WTC11 (cell line): ENCODE data around the gene LRRC10B. TPM values are rescaled to one million over a fixed set of nuclear protein-coding genes. Genes with fewer than 3 reads are reported as not detected.

ENCODE experiments used
- ATAC-seq: fragments of 200-7000 bp; cut with Tn5 transposase; 2 replicates; pipeline ENCODE4 v1.10.0; 2021; ENCODE audit warnings: mild to moderate bottlenecking, moderate library complexity
- CTCF ChIA-PET: fragments of 300-600 bp; sonication (Branson Sonifier 250); formaldehyde crosslinking; loops from one replicate; lab custom pipeline; 2021; ENCODE audit warnings: antibody characterized with exemption; lab: Charles Lee
- POLR2A ChIA-PET: fragments of 350-600 bp; sonication (Branson Sonifier 250); formaldehyde crosslinking; loops from one replicate; lab custom pipeline; 2021; ENCODE audit warnings: antibody characterized with exemption; lab: Charles Lee
- DNase-seq: peaks from one replicate; pipeline ENCODE4 v3.0.0; 2021; ENCODE audit warnings: low spot score
- H3K27ac Mint-ChIP-seq: 2 replicates; pipeline ENCODE4 v1.8.0; 2021; ENCODE audit warnings: mixed read lengths
- H3K27me3 Mint-ChIP-seq: 2 replicates; pipeline ENCODE4 v1.8.0; 2021; ENCODE audit warnings: low read depth, mild to moderate bottlenecking, moderate library complexity, mixed read lengths
- H3K36me3 Mint-ChIP-seq: 2 replicates; pipeline ENCODE4 v1.8.0; 2021; ENCODE audit warnings: mixed read lengths
- H3K4me1 Mint-ChIP-seq: 2 replicates; pipeline ENCODE4 v1.8.0; 2022; ENCODE audit warnings: mixed read lengths
- H3K4me3 Mint-ChIP-seq: 2 replicates; pipeline ENCODE4 v1.8.0; 2021; ENCODE audit warnings: mild to moderate bottlenecking, moderate library complexity, mixed read lengths
- H3K9me3 Mint-ChIP-seq: 2 replicates; pipeline ENCODE4 v1.8.0; 2021; ENCODE audit warnings: mixed read lengths
- CBFB ChIP-seq: sonication (generic); formaldehyde crosslinking; IDR thresholded peaks from 2 replicates; pipeline ENCODE4 v1.8.1; 2022; ENCODE audit warnings: mild to moderate bottlenecking, low read depth, missing genetic modification reagents
- CREM ChIP-seq: sonication (generic); formaldehyde crosslinking; IDR thresholded peaks from 2 replicates; pipeline ENCODE4 v1.8.1; 2022; ENCODE audit warnings: mild to moderate bottlenecking, missing genetic modification reagents, moderate library complexity
- ELF4 ChIP-seq: sonication (generic); formaldehyde crosslinking; IDR thresholded peaks from 2 replicates; pipeline ENCODE4 v1.8.1; 2022; ENCODE audit warnings: low read depth, mild to moderate bottlenecking, moderate library complexity, missing genetic modification reagents
- ERG ChIP-seq: fragments of 250-450 bp; sonication (Bioruptor Pico); IDR thresholded peaks from 2 replicates; pipeline ENCODE4 v1.8.0; 2021; ENCODE audit warnings: mild to moderate bottlenecking
- ESRRA ChIP-seq: sonication (generic); formaldehyde crosslinking; IDR thresholded peaks from 2 replicates; pipeline ENCODE4 v1.8.1; 2022; ENCODE audit warnings: mild to moderate bottlenecking, missing genetic modification reagents, borderline replicate concordance
- FOXK1 ChIP-seq: sonication (generic); formaldehyde crosslinking; IDR thresholded peaks from 2 replicates; pipeline ENCODE4 v1.8.0; 2022; ENCODE audit warnings: mild to moderate bottlenecking, moderate library complexity, missing genetic modification reagents
- GTF2I ChIP-seq: fragments of 250-450 bp; sonication (Bioruptor Pico); conservative IDR thresholded peaks from 2 replicates; pipeline ENCODE4 v1.4.0; 2021; ENCODE audit warnings: mild to moderate bottlenecking
- IRF2 ChIP-seq: sonication (generic); formaldehyde crosslinking; IDR thresholded peaks from 2 replicates; pipeline ENCODE4 v1.8.0; 2022; ENCODE audit warnings: low read depth, missing genetic modification reagents, borderline replicate concordance
- JAZF1 ChIP-seq: fragments of 250-450 bp; sonication (Bioruptor Pico); IDR thresholded peaks from 2 replicates; pipeline ENCODE4 v1.9.0; 2021; ENCODE audit warnings: moderate library complexity, mild to moderate bottlenecking, inconsistent platforms
- MLX ChIP-seq: sonication (generic); formaldehyde crosslinking; IDR thresholded peaks from 2 replicates; pipeline ENCODE4 v1.8.1; 2023; ENCODE audit warnings: mild to moderate bottlenecking, missing genetic modification reagents, moderate library complexity
- MXD4 ChIP-seq: fragments of 250-450 bp; sonication (Bioruptor Pico); IDR thresholded peaks from 2 replicates; pipeline ENCODE4 v1.8.0; 2021; ENCODE audit warnings: mild to moderate bottlenecking, moderate library complexity, borderline replicate concordance
- SMAD4 ChIP-seq: sonication (generic); formaldehyde crosslinking; IDR thresholded peaks from 2 replicates; pipeline ENCODE4 v1.8.0; 2022; ENCODE audit warnings: mild to moderate bottlenecking, missing genetic modification reagents
- USF1 ChIP-seq: sonication (generic); formaldehyde crosslinking; IDR thresholded peaks from 2 replicates; pipeline ENCODE4 v1.8.0; 2022; ENCODE audit warnings: mild to moderate bottlenecking, missing genetic modification reagents
- ZNF121 ChIP-seq: sonication (generic); formaldehyde crosslinking; IDR thresholded peaks from 2 replicates; pipeline ENCODE4 v1.8.0; 2023; ENCODE audit warnings: missing genetic modification reagents
- ZNF138 ChIP-seq: sonication (generic); formaldehyde crosslinking; conservative IDR thresholded peaks from 2 replicates; pipeline ENCODE4 v1.8.1; 2022; ENCODE audit warnings: mild to moderate bottlenecking, moderate library complexity, missing genetic modification reagents
- ZNF219 ChIP-seq: sonication (generic); formaldehyde crosslinking; IDR thresholded peaks from 2 replicates; pipeline ENCODE4 v1.8.0; 2023; ENCODE audit warnings: missing genetic modification reagents, mild to moderate bottlenecking, borderline replicate concordance
- ZNF416 ChIP-seq: fragments of 250-450 bp; sonication (Bioruptor Pico); IDR thresholded peaks from 2 replicates; pipeline ENCODE4 v1.9.0; 2021; ENCODE audit warnings: mild to moderate bottlenecking, inconsistent platforms
- ZNF423 ChIP-seq: fragments of 250-450 bp; sonication (Bioruptor Pico); IDR thresholded peaks from 2 replicates; pipeline ENCODE4 v2.1.2; 2022; ENCODE audit warnings: mild to moderate bottlenecking, moderate library complexity
- ZNF532 ChIP-seq: fragments of 250-450 bp; sonication (Bioruptor Pico); IDR thresholded peaks from 2 replicates; pipeline ENCODE4 v1.9.0; 2021; ENCODE audit warnings: mild to moderate bottlenecking, borderline replicate concordance
- total RNA-seq: library from RNA; stranded (reverse); gene quantifications from 3 replicates; pipeline ENCODE4 v1.2.3, GENCODE V29; 2021
- TF ChIP-seq, protein P1 (sequence below): sonication (generic); formaldehyde crosslinking; IDR thresholded peaks from 2 replicates; pipeline ENCODE4 v1.8.0; 2022; ENCODE audit warnings: mild to moderate bottlenecking, missing genetic modification reagents
- TF ChIP-seq, protein P2 (sequence below): sonication (generic); formaldehyde crosslinking; IDR thresholded peaks from 2 replicates; pipeline ENCODE4 v1.8.1; 2023; ENCODE audit warnings: mild to moderate bottlenecking, missing genetic modification reagents, moderate library complexity
- TF ChIP-seq, protein P3 (sequence below): sonication (generic); formaldehyde crosslinking; IDR thresholded peaks from 2 replicates; pipeline ENCODE4 v1.8.0; 2023; ENCODE audit warnings: missing genetic modification reagents
- TF ChIP-seq, protein P4 (sequence below): fragments of 250-450 bp; sonication (Bioruptor Pico); IDR thresholded peaks from 2 replicates; pipeline ENCODE4 v1.9.0; 2021; ENCODE audit warnings: moderate library complexity, mild to moderate bottlenecking, inconsistent platforms, borderline replicate concordance
- TF ChIP-seq, protein P5 (sequence below): sonication (generic); formaldehyde crosslinking; IDR thresholded peaks from 2 replicates; pipeline ENCODE4 v1.8.1; 2023; ENCODE audit warnings: mild to moderate bottlenecking, missing genetic modification reagents, borderline replicate concordance

LRRC10B gene
- total RNA-seq, 1 experiment from 2014 or later = 1.5 TPM

DNA sequence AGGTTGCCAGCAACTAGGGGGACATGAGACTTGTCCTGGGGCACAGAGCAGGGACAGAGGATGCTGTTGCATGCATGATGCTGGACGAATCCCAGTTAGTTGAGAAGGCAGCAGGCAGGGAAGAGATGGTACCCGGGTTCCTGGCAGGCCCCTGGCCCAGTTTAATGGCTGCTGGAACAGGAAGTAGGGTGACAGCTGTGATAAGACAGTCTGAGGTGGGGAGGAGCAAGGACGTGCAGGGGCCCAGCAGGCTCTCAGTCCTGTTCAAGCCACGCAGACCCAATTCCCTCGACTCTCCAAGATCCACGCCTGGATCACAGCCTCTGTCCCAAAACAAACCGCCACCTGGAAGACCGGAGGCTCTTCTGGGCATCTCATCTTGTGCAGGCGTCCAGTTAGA lies 32.0 kb downstream of the LRRC10B start (continued):
- TF ChIP-seq, protein P1, sequence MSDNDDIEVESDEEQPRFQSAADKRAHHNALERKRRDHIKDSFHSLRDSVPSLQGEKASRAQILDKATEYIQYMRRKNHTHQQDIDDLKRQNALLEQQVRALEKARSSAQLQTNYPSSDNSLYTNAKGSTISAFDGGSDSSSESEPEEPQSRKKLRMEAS = no peak
- TF ChIP-seq JAZF1 (CRISPR knock-in tag) (no peak), ZNF138 (CRISPR knock-in tag) (no peak), ZNF416 (no peak), GTF2I (no peak), ELF4 (CRISPR knock-in tag) (no peak), ERG (CRISPR knock-in tag) (no peak)
- TF ChIP-seq, protein P2, sequence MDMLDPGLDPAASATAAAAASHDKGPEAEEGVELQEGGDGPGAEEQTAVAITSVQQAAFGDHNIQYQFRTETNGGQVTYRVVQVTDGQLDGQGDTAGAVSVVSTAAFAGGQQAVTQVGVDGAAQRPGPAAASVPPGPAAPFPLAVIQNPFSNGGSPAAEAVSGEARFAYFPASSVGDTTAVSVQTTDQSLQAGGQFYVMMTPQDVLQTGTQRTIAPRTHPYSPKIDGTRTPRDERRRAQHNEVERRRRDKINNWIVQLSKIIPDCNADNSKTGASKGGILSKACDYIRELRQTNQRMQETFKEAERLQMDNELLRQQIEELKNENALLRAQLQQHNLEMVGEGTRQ (CRISPR knock-in tag) = no peak

- DNase-seq = peak; percentile 54
- H3K27ac Mint-ChIP-seq = peak overlapping the region; percentile 60; the same call in 1 of the 2 replicates
- H3K4me1 Mint-ChIP-seq = peaks cover 47% of the 10 kb centered on the region
- no peak for TF ChIP-seq ESRRA
- TF ChIP-seq, protein P3, sequence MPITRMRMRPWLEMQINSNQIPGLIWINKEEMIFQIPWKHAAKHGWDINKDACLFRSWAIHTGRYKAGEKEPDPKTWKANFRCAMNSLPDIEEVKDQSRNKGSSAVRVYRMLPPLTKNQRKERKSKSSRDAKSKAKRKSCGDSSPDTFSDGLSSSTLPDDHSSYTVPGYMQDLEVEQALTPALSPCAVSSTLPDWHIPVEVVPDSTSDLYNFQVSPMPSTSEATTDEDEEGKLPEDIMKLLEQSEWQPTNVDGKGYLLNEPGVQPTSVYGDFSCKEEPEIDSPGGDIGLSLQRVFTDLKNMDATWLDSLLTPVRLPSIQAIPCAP = no peak
- no peak for TF ChIP-seq ZNF219 (CRISPR knock-in tag)
- no peak for TF ChIP-seq IRF2 (CRISPR knock-in tag)
- TF ChIP-seq CBFB (CRISPR knock-in tag) = no peak
- TF ChIP-seq MLX (CRISPR knock-in tag) = no peak
- TF ChIP-seq ZNF121 (CRISPR knock-in tag) = no peak
- TF ChIP-seq FOXK1 (CRISPR knock-in tag) = no peak
- TF ChIP-seq, protein P4, sequence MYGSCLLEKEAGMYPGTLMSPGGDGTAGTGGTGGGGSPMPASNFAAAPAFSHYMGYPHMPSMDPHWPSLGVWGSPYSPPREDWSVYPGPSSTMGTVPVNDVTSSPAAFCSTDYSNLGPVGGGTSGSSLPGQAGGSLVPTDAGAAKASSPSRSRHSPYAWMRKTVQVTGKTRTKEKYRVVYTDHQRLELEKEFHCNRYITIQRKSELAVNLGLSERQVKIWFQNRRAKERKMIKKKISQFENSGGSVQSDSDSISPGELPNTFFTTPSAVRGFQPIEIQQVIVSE = no peak
- TF ChIP-seq MXD4 (CRISPR knock-in tag) = no peak
- no peak for TF ChIP-seq SMAD4 (CRISPR knock-in tag)
- no peak for TF ChIP-seq ZNF423 (CRISPR knock-in tag)
- TF ChIP-seq CREM (CRISPR knock-in tag) = no peak
- TF ChIP-seq USF1 (CRISPR knock-in tag) = no peak
- TF ChIP-seq ZNF532 (CRISPR knock-in tag) = no peak
- TF ChIP-seq, protein P5, sequence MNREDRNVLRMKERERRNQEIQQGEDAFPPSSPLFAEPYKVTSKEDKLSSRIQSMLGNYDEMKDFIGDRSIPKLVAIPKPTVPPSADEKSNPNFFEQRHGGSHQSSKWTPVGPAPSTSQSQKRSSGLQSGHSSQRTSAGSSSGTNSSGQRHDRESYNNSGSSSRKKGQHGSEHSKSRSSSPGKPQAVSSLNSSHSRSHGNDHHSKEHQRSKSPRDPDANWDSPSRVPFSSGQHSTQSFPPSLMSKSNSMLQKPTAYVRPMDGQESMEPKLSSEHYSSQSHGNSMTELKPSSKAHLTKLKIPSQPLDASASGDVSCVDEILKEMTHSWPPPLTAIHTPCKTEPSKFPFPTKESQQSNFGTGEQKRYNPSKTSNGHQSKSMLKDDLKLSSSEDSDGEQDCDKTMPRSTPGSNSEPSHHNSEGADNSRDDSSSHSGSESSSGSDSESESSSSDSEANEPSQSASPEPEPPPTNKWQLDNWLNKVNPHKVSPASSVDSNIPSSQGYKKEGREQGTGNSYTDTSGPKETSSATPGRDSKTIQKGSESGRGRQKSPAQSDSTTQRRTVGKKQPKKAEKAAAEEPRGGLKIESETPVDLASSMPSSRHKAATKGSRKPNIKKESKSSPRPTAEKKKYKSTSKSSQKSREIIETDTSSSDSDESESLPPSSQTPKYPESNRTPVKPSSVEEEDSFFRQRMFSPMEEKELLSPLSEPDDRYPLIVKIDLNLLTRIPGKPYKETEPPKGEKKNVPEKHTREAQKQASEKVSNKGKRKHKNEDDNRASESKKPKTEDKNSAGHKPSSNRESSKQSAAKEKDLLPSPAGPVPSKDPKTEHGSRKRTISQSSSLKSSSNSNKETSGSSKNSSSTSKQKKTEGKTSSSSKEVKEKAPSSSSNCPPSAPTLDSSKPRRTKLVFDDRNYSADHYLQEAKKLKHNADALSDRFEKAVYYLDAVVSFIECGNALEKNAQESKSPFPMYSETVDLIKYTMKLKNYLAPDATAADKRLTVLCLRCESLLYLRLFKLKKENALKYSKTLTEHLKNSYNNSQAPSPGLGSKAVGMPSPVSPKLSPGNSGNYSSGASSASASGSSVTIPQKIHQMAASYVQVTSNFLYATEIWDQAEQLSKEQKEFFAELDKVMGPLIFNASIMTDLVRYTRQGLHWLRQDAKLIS (CRISPR knock-in tag) = no peak
Measured at GRCh38 chr11:61541598-61541997, 33.0 kb downstream of the LRRC10B start.

More at GRCh38 chr11:61541598-61541997, 33.0 kb downstream of the LRRC10B start:
- ChIA-PET POLR2A (interaction anchor here (0.6 kb wide), 1 partner anchor 48 kb away, joined by 3 read pairs; no protein-coding TSS in a partner anchor), CTCF (interaction anchor here (0.8 to 11.4 kb wide), 19 partner anchors 12 to 211 kb away, joined by 3 to 174 read pairs (median 5); partner anchors contain the start of gene LRRC10B)
- Mint-ChIP-seq H3K4me3 (peak overlapping the region; percentile 22; the same call in 1 of the 2 replicates), H3K27me3 (no peaks in the 10 kb centered on the region; the same call in 1 of the 2 replicates), H3K9me3 (no peaks in the 10 kb centered on the region), H3K36me3 (no peaks in the 10 kb centered on the region)
- ATAC-seq = peak; percentile 85
